Measurements from ENCODE around the gene CDH16.

CDH16 gene

DNA sequence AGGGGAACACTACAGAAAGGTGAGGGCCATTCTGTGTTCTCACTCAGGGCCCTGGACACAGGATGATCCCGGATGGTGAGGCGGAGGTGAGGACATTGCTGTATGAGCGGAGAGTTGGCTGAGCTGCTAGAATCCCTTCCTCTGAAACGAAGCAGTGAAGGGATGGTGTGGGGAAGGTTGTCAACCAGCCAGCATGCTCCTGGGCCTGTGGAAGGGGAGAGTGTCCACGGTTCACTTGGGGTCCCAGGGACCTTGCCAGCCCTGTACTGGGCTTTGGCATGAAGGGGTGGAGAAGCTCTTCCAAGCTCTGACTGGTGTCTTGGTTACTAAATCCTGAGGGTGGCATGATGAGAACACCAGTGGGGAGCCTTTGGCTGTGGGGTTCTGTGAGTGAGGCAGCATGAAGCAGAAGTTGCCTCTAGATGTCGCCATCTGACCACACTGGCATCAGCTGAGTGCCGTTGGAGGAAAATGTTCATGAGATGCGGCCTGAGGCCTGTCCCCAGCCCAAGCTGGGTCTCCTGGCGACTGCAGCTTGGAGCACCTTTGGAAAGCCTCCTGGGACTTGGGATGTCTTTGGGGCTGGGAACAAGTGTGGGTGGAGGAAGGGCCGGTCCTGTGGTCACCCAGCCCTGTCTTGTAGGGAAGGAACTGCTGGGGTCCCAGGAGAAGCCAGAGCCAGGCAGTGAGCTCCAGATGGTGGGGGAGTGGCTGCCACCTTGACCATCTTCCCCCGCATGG lies 23.6 kb downstream of the CDH16 start (continued):
- TF ChIP-seq, protein P1, sequence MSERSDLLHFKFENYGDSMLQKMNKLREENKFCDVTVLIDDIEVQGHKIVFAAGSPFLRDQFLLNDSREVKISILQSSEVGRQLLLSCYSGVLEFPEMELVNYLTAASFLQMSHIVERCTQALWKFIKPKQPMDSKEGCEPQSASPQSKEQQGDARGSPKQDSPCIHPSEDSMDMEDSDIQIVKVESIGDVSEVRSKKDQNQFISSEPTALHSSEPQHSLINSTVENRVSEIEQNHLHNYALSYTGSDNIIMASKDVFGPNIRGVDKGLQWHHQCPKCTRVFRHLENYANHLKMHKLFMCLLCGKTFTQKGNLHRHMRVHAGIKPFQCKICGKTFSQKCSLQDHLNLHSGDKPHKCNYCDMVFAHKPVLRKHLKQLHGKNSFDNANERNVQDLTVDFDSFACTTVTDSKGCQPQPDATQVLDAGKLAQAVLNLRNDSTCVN (tag by site-specific recombination; optimal IDR thresholded peaks at IDR 0.05): peak; percentile 7
- TF ChIP-seq, protein P2, sequence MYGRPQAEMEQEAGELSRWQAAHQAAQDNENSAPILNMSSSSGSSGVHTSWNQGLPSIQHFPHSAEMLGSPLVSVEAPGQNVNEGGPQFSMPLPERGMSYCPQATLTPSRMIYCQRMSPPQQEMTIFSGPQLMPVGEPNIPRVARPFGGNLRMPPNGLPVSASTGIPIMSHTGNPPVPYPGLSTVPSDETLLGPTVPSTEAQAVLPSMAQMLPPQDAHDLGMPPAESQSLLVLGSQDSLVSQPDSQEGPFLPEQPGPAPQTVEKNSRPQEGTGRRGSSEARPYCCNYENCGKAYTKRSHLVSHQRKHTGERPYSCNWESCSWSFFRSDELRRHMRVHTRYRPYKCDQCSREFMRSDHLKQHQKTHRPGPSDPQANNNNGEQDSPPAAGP (tag by site-specific recombination; IDR thresholded peaks at IDR 0.05): no peak; the same call in 1 of the 2 replicates
- TF ChIP-seq, protein P3, sequence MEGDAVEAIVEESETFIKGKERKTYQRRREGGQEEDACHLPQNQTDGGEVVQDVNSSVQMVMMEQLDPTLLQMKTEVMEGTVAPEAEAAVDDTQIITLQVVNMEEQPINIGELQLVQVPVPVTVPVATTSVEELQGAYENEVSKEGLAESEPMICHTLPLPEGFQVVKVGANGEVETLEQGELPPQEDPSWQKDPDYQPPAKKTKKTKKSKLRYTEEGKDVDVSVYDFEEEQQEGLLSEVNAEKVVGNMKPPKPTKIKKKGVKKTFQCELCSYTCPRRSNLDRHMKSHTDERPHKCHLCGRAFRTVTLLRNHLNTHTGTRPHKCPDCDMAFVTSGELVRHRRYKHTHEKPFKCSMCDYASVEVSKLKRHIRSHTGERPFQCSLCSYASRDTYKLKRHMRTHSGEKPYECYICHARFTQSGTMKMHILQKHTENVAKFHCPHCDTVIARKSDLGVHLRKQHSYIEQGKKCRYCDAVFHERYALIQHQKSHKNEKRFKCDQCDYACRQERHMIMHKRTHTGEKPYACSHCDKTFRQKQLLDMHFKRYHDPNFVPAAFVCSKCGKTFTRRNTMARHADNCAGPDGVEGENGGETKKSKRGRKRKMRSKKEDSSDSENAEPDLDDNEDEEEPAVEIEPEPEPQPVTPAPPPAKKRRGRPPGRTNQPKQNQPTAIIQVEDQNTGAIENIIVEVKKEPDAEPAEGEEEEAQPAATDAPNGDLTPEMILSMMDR (tag by site-specific recombination; IDR thresholded peaks at IDR 0.05): peak; percentile 97
- TF ChIP-seq, protein P4, sequence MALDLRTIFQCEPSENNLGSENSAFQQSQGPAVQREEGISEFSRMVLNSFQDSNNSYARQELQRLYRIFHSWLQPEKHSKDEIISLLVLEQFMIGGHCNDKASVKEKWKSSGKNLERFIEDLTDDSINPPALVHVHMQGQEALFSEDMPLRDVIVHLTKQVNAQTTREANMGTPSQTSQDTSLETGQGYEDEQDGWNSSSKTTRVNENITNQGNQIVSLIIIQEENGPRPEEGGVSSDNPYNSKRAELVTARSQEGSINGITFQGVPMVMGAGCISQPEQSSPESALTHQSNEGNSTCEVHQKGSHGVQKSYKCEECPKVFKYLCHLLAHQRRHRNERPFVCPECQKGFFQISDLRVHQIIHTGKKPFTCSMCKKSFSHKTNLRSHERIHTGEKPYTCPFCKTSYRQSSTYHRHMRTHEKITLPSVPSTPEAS (tag by site-specific recombination; IDR thresholded peaks at IDR 0.05): no peak
- TF ChIP-seq IKZF3 (tag by site-specific recombination; IDR thresholded peaks at IDR 0.05) (0 out of 2 replicates have a peak, but pooled peaks have one; percentile 31), ZNF16 (tag by site-specific recombination; IDR thresholded peaks at IDR 0.05; ENCODE audit: low read depth) (no peak)
- TF ChIP-seq, protein P5, sequence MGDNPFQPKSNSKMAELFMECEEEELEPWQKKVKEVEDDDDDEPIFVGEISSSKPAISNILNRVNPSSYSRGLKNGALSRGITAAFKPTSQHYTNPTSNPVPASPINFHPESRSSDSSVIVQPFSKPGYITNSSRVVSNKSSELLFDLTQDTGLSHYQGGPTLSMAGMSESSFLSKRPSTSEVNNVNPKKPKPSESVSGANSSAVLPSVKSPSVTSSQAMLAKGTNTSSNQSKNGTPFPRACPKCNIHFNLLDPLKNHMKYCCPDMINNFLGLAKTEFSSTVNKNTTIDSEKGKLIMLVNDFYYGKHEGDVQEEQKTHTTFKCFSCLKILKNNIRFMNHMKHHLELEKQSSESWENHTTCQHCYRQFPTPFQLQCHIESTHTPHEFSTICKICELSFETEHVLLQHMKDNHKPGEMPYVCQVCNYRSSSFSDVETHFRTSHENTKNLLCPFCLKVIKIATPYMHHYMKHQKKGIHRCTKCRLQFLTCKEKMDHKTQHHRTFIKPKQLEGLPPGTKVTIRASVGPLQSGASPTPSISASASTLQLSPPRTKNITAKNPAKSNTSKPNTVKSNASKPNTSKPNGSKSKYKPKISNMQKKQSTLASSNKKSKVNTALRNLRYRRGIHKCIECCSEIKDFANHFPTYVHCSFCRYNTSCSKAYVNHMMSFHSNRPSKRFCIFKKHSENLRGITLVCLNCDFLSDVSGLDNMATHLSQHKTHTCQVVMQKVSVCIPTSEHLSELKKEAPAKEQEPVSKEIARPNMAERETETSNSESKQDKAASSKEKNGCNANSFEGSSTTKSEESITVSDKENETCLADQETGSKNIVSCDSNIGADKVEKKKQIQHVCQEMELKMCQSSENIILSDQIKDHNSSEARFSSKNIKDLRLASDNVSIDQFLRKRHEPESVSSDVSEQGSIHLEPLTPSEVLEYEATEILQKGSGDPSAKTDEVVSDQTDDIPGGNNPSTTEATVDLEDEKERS (tag by site-specific recombination; IDR thresholded peaks at IDR 0.05): no peak

DNA sequence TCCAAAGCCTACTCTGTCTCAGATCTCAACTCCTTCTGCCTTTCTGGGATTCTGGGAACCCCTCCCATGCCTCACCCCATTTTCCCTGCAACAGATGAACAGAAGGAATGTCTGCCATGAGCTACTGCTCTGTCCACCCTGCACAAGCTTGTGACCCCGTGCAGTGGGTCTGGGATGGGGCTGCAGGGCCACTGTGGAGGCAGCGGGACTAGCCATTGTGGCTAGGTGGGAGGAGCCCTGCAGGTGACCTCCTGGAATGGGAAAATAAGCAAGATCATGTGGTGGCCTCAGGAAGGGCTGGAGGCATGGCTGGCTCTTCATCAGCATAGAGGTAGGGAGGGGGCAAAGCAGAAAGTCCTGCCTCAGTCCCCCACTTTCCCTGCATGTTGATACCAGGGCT lies 24.6 kb downstream of the CDH16 start:
- no peak overlapping the region for H3K27ac ChIP-seq (ENCODE audit: extremely low read depth, low read depth, low read length)

More for the DNA sequence above, 24.6 kb downstream of the CDH16 start:
- H3K4me3 ChIP-seq (ENCODE audit: low read depth, low read length): no peak overlapping the region
- CTCF ChIA-PET: interaction anchor here (0.6 to 17.9 kb wide), 17 partner anchors 8 to 337 kb away, joined by 3 to 268 read pairs (median 9); partner anchors contain the start of genes CDH16, CES3, CIAO2B and RRAD
- no peaks in the 10 kb centered on the region for H3K9me3 ChIP-seq (ENCODE audit: control insufficient read depth, insufficient read depth, low read depth, low read length)
- H3K4me1 ChIP-seq (ENCODE audit: control insufficient read depth, insufficient read depth, low read length): no peaks in the 10 kb centered on the region
- peaks cover 4 to 9% of the 10 kb centered on the region in 2 experiments; a peak in 2 of 3 replicates for H3K36me3 ChIP-seq (ENCODE audit: control insufficient read depth in 2 of 2, insufficient read depth in 1 of 2, low read length in 2 of 2)
- no peak for TF ChIP-seq SETDB1 (IDR thresholded peaks at IDR 0.05; ENCODE audit: insufficient read length, low read length)
- no peak for TF ChIP-seq KLF8 (tag by site-specific recombination; IDR thresholded peaks at IDR 0.05)
- TF ChIP-seq ZNF341 (tag by site-specific recombination; IDR thresholded peaks at IDR 0.05; ENCODE audit: low read depth): no peak
- TF ChIP-seq, protein P6, sequence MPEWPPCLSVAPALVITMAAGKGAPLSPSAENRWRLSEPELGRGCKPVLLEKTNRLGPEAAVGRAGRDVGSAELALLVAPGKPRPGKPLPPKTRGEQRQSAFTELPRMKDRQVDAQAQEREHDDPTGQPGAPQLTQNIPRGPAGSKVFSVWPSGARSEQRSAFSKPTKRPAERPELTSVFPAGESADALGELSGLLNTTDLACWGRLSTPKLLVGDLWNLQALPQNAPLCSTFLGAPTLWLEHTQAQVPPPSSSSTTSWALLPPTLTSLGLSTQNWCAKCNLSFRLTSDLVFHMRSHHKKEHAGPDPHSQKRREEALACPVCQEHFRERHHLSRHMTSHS (tag by site-specific recombination; IDR thresholded peaks at IDR 0.05): no peak
- no peak for TF ChIP-seq ZSCAN30 (tag by site-specific recombination; IDR thresholded peaks at IDR 0.05)
- TF ChIP-seq, protein P5 (tag by site-specific recombination; IDR thresholded peaks at IDR 0.05): no peak
- no peak for TF ChIP-seq SP2 (tag by site-specific recombination; IDR thresholded peaks at IDR 0.05)
- no peak for TF ChIP-seq ZNF423 (tag by site-specific recombination; IDR thresholded peaks at IDR 0.05)
- no peak for TF ChIP-seq ZNF571 (tag by site-specific recombination; IDR thresholded peaks at IDR 0.05)
- POLR2A ChIA-PET: interaction anchor here (0.7 kb wide), 1 partner anchor 119 kb away, joined by 7 read pairs; no protein-coding TSS in a partner anchor

Data from HEK293 (cell line).